Measurements from ENCODE around the gene STRIT1. TPM values are rescaled to one million over a fixed set of nuclear protein-coding genes. Genes with fewer than 3 reads are reported as not detected.

STRIT1 gene
- total and polyA plus RNA-seq, 2 of the 4 experiments (the other 2 are of a cell fraction), result not detected

- Histone ChIP-seq H2AK9ac (replicated peaks; ENCODE audit: low read depth, low read length, poor library complexity) (no peak overlapping the region), H4K20me1 (ENCODE audit: insufficient read depth, low read length) (no peaks in the 10 kb centered on the region; the same call in 1 of the 2 replicates), H3K79me1 (ENCODE audit: low read depth in 1 of 2, low read length in 2 of 2) (no peaks in the 10 kb centered on the region), H2BK120ac (ENCODE audit: low read depth, low read length) (no peak overlapping the region), H3K4me3 (ENCODE audit: insufficient read depth, low read depth, low read length) (no peak overlapping the region), H2BK5ac (ENCODE audit: low read depth, low read length, poor library complexity, severe bottlenecking) (no peak overlapping the region), H3K23ac (ENCODE audit: low read depth, low read length) (no peak overlapping the region), H3K4me1 (ENCODE audit: control insufficient read depth, insufficient read depth, low read length) (peaks cover 1% of the 10 kb centered on the region; the same call in 1 of the 2 replicates), H3K36me3 (ENCODE audit: control insufficient read depth, insufficient read depth, low read length) (no peaks in the 10 kb centered on the region), H3K18ac (ENCODE audit: low read depth, low read length) (no peak overlapping the region), H3K9me3 (ENCODE audit: control insufficient read depth, insufficient read depth, low read length) (peaks cover 4% of the 10 kb centered on the region; the same call in 1 of the 2 replicates), H4K8ac (ENCODE audit: low read depth in 2 of 2, low read length in 2 of 2) (no peak overlapping the region), H2BK20ac (ENCODE audit: low read depth, low read length) (no peak overlapping the region), H2AK5ac (ENCODE audit: low read depth, low read length) (no peak overlapping the region), H3K27me3 (ENCODE audit: control insufficient read depth, insufficient read depth, low read length) (no peaks in the 10 kb centered on the region), H2BK15ac (ENCODE audit: low read depth, low read length) (no peak overlapping the region), H2AFZ (replicated peaks; ENCODE audit: low read length, poor library complexity) (no peak overlapping the region), H4K91ac (ENCODE audit: insufficient read depth, low read depth, low read length) (no peak overlapping the region), H3K4me2 (ENCODE audit: low read depth, low read length) (no peak overlapping the region), H4K5ac (ENCODE audit: low read depth, low read length) (no peak overlapping the region), H3K56ac (ENCODE audit: extremely low read depth, insufficient read depth, low read length) (no peak overlapping the region), H3K4ac (ENCODE audit: low read depth, low read length) (no peak overlapping the region), H3K14ac (replicated peaks; ENCODE audit: low read depth, low read length) (no peak overlapping the region), H3K27ac (ENCODE audit: insufficient read depth, low read length) (no peak overlapping the region), H3K9ac (ENCODE audit: low read depth, low read length) (no peak overlapping the region), H3K9me1 (ENCODE audit: insufficient read depth, low read length) (0 out of 2 replicates have a peak, but pooled peaks cover 2% of the 10 kb centered on the region)
- ChIA-PET CTCF (interaction anchor here (0.7 kb wide), 1 partner anchor 842 kb away, joined by 3 read pairs; no protein-coding TSS in a partner anchor), POLR2A (ENCODE audit: unreplicated experiment) (no interaction called here)
- no peak for TF ChIP-seq SMC3 (IDR thresholded peaks at IDR 0.05; ENCODE audit: low read depth, low read length)
- no peak for TF ChIP-seq NFE2L2 (IDR thresholded peaks at IDR 0.05; ENCODE audit: low read depth, low read length)
- no peak for TF ChIP-seq RFX5 (IDR thresholded peaks at IDR 0.05; ENCODE audit: low read depth, low read length)
- TF ChIP-seq, protein P1, sequence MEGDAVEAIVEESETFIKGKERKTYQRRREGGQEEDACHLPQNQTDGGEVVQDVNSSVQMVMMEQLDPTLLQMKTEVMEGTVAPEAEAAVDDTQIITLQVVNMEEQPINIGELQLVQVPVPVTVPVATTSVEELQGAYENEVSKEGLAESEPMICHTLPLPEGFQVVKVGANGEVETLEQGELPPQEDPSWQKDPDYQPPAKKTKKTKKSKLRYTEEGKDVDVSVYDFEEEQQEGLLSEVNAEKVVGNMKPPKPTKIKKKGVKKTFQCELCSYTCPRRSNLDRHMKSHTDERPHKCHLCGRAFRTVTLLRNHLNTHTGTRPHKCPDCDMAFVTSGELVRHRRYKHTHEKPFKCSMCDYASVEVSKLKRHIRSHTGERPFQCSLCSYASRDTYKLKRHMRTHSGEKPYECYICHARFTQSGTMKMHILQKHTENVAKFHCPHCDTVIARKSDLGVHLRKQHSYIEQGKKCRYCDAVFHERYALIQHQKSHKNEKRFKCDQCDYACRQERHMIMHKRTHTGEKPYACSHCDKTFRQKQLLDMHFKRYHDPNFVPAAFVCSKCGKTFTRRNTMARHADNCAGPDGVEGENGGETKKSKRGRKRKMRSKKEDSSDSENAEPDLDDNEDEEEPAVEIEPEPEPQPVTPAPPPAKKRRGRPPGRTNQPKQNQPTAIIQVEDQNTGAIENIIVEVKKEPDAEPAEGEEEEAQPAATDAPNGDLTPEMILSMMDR (conservative IDR thresholded peaks at IDR 0.05; ENCODE audit: low read depth, low read length), result no peak
- TF ChIP-seq FOS (IDR thresholded peaks at IDR 0.05; ENCODE audit: low read depth, low read length), result no peak
- no peak for TF ChIP-seq RAD21 (IDR thresholded peaks at IDR 0.05; ENCODE audit: low read length)
- no peak for TF ChIP-seq MXI1 (IDR thresholded peaks at IDR 0.05; ENCODE audit: borderline replicate concordance, low read depth, low read length)
- TF ChIP-seq BHLHE40 (IDR thresholded peaks at IDR 0.05; ENCODE audit: low read depth, low read length), result no peak
- TF ChIP-seq, protein P2, sequence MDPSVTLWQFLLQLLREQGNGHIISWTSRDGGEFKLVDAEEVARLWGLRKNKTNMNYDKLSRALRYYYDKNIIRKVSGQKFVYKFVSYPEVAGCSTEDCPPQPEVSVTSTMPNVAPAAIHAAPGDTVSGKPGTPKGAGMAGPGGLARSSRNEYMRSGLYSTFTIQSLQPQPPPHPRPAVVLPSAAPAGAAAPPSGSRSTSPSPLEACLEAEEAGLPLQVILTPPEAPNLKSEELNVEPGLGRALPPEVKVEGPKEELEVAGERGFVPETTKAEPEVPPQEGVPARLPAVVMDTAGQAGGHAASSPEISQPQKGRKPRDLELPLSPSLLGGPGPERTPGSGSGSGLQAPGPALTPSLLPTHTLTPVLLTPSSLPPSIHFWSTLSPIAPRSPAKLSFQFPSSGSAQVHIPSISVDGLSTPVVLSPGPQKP (IDR thresholded peaks at IDR 0.05; ENCODE audit: borderline replicate concordance, low read depth, low read length), result no peak
- no peak for TF ChIP-seq CHD1 (IDR thresholded peaks at IDR 0.05; ENCODE audit: low read depth, low read length)
- in situ Hi-C loops (cut with MboI; ENCODE audit: low sequenced_read_pairs), result no loop called here
- BruUV-seq (replicated peaks), result no TSS peak
- DNase-seq (no peak), ATAC-seq (ENCODE audit: low read depth) (no peak)
- intact Hi-C loops (cut with micrococcal nuclease), result no loop called here
- dilution Hi-C loops (cut with HindIII; ENCODE audit: low sequenced_read_pairs, unreplicated experiment), result no loop called here
- no CpG with 5 or more reads among the region's 1 CpG for WGBS, 2 experiments (ENCODE audit: extremely low coverage in 2 of 2, insufficient read length in 1 of 2)
These were observed 44.8 kb downstream of the STRIT1 start for GRCh38 chr3:155248531-155249187.
